WTC11 (cell line): ENCODE data around the gene SF3B4.

Experiments
- CTCF ChIP-seq: fragments of 200-600 bp; IDR thresholded peaks from 2 replicates; pipeline ENCODE4 v1.8.0; 2022; ENCODE audit warnings: antibody characterized with exemption
- ZNF263 ChIP-seq: sonication (generic); formaldehyde crosslinking; IDR thresholded peaks from 2 replicates; pipeline ENCODE4 v1.8.1; 2022; ENCODE audit warnings: low read depth, mild to moderate bottlenecking, moderate library complexity, missing genetic modification reagents
- TF ChIP-seq, protein P1 (sequence below): sonication (generic); formaldehyde crosslinking; IDR thresholded peaks from 2 replicates; pipeline ENCODE4 v1.8.1; 2022; ENCODE audit warnings: low read depth, mild to moderate bottlenecking, moderate library complexity, missing genetic modification reagents, borderline replicate concordance

DNA sequence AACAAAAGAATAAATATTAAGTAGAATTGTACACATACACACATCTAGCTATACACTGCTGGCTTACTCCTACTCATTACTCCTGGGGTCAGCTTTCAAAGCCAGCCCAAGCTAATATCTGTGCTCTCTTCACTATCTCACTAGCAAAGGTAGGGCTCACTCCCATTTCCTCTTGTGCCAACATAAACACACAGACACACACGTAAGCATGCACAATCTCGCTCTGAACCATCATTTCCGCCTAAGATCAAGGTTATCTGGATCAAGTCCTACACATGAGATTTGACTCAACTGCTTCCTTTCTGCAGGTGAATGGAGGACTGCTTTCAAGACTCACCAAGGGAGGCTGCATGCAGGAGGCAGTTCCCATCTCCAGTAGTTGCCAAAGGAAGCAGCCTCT, 37.8 kb upstream of the SF3B4 start:
- TF ChIP-seq CTCF = no peak
- TF ChIP-seq ZNF263 (CRISPR knock-in tag) = no peak
- TF ChIP-seq, protein P1, sequence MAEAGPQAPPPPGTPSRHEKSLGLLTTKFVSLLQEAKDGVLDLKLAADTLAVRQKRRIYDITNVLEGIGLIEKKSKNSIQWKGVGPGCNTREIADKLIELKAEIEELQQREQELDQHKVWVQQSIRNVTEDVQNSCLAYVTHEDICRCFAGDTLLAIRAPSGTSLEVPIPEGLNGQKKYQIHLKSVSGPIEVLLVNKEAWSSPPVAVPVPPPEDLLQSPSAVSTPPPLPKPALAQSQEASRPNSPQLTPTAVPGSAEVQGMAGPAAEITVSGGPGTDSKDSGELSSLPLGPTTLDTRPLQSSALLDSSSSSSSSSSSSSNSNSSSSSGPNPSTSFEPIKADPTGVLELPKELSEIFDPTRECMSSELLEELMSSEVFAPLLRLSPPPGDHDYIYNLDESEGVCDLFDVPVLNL = no peak
